OCI-LY7 (cell line): ENCODE results near the gene SERINC5. TPM values are rescaled to one million over a fixed set of nuclear protein-coding genes. Genes with fewer than 3 reads are reported as not detected.
"Not testable (repeated sequence)": the region's sequence is repeated elsewhere in the genome, so short reads cannot be mapped to it uniquely, and the experiment has no call there.

ENCODE experiments used
- BruUV-seq: library from RNA; stranded (reverse); fragments of 400-500 nt; replicated peaks from 2 replicates; lab custom pipeline; 2021; lab: Mats Ljungman, UMichigan
- CTCF ChIA-PET: fragments of 300-600 bp; sonication (Branson Sonifier 250); formaldehyde crosslinking; loops from one replicate; lab custom pipeline; 2022; ENCODE audit warnings: antibody characterized with exemption; ENCODE audit not compliant: unreplicated experiment; lab: Charles Lee
- POLR2A ChIA-PET: fragments of 300-600 bp; sonication (Branson Sonifier 250); formaldehyde crosslinking; loops from one replicate; lab custom pipeline; 2022; ENCODE audit warnings: antibody characterized with exemption; lab: Charles Lee
- DNase-seq: peaks from one replicate; pipeline ENCODE4 v3.0.0-alpha.2; 2015; ENCODE audit warnings: low spot score
- H2AFZ ChIP-seq: fragments of 200-600 bp; sonication (generic), shearing (Covaris generic); 2 replicates; pipeline ENCODE4 v1.6.1; 2014; ENCODE audit warnings: mild to moderate bottlenecking, antibody characterized with exemption, low read length, moderate library complexity
- H3K27ac ChIP-seq: fragments of 200-600 bp; sonication (generic); 2 replicates; pipeline ENCODE4 v1.5.1; 2014; ENCODE audit warnings: mixed run types, low read depth, mild to moderate bottlenecking, moderate library complexity, low read length, inconsistent platforms; ENCODE audit not compliant: poor library complexity, severe bottlenecking
- H3K36me3 ChIP-seq: fragments of 200-600 bp; sonication (generic); 2 replicates; pipeline ENCODE4 v1.6.1; 2014; ENCODE audit warnings: mild to moderate bottlenecking, antibody characterized with exemption, low read length, moderate library complexity, mixed read lengths; ENCODE audit not compliant: insufficient read depth
- H3K4me1 ChIP-seq: fragments of 200-600 bp; sonication (generic); 2 replicates; pipeline ENCODE4 v1.5.1; 2014; ENCODE audit warnings: mild to moderate bottlenecking, low read length; ENCODE audit not compliant: insufficient read depth, poor library complexity, severe bottlenecking
- H3K4me2 ChIP-seq: fragments of 200-600 bp; sonication (generic); 2 replicates; pipeline ENCODE4 v1.6.1; 2014; ENCODE audit warnings: mild to moderate bottlenecking, low read length
- H3K4me3 ChIP-seq: fragments of 200-600 bp; sonication (generic); 2 replicates; pipeline ENCODE4 v1.5.1; 2014; ENCODE audit warnings: mild to moderate bottlenecking, low read depth, low read length; ENCODE audit not compliant: poor library complexity, severe bottlenecking
- H3K79me2 ChIP-seq: fragments of 200-600 bp; sonication (generic); 2 replicates; pipeline ENCODE4 v1.6.1; 2016; ENCODE audit warnings: low read depth, mild to moderate bottlenecking, low read length, moderate library complexity, mixed read lengths; ENCODE audit not compliant: insufficient read depth
- H3K9me2 ChIP-seq: fragments of 200-600 bp; sonication (generic); 2 replicates; pipeline ENCODE4 v1.6.1; 2016; ENCODE audit warnings: mild to moderate bottlenecking, low read length, mixed read lengths; ENCODE audit not compliant: insufficient read depth
- H3K9me3 ChIP-seq: fragments of 200-600 bp; sonication (generic); 2 replicates; pipeline ENCODE4 v1.6.1; 2014; ENCODE audit warnings: mild to moderate bottlenecking, mixed run types, low read length, mixed read lengths
- H4K20me1 ChIP-seq: fragments of 200-600 bp; sonication (generic); 2 replicates; pipeline ENCODE4 v1.6.1; 2014; ENCODE audit warnings: mild to moderate bottlenecking, antibody characterized with exemption, low read length, moderate library complexity, mixed read lengths; ENCODE audit not compliant: insufficient read depth
- CTCF ChIP-seq: fragments of 200-600 bp; sonication (generic); conservative IDR thresholded peaks from 2 replicates; pipeline ENCODE4 v1.5.1; 2014; ENCODE audit warnings: mild to moderate bottlenecking, antibody characterized with exemption, low read length, moderate library complexity, mixed read lengths
- EZH2phosphoT487 ChIP-seq: fragments of 200-600 bp; sonication (generic); IDR thresholded peaks from 2 replicates; pipeline ENCODE4 v1.6.1; 2018; ENCODE audit warnings: low read depth, borderline replicate concordance, mild to moderate bottlenecking, mixed run types, antibody characterized with exemption, low read length, moderate library complexity, mixed read lengths
- intact Hi-C: fragments of 100-400 bp; cut with micrococcal nuclease; formaldehyde crosslinking; loops from one replicate; pipeline ENCODE4 v1.10.0; 2022; ENCODE audit not compliant: unreplicated experiment
- total RNA-seq, 2 experiments: library from RNA; depleted of rRNA in 1 of 2; stranded (reverse); fragments of >200 nt in 1 of 2; shearing (Covaris generic) in 1 of 2; gene quantifications; 2 replicates each; pipeline ENCODE4 v1.2.3, GENCODE V29; 2014 to 2022

SERINC5 gene
- total RNA-seq, 2 experiments from 2014 or later, result 31.2 to 87.9 TPM

DNA sequence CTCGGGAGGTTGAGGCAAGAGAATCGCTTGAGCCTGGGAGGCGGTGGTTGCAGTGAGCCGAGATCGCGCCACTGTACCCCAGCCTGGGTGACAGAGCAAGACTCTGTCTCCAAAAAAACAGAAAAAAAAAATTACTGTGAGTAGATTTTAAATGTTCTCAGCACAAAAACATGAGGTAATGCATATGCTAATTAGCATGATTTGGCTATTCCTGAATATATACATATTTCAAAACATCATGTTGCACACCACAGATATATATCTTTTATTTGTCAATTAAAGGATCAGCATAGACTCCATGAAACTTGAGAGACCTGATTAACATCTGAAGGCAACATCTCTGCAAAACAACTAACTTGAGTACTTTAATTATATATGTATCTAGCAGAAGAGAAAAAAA is 117.4 kb downstream of the SERINC5 start:
- no peaks in the 10 kb centered on the region for H3K9me3 ChIP-seq
- CTCF ChIA-PET, result no interaction called here
- BruUV-seq, result no TSS peak

GRCh38 chr5:80136798-80137197 is 119.0 kb downstream of the SERINC5 start:
- CTCF ChIA-PET, BruUV-seq, H2AFZ ChIP-seq, H3K4me3 ChIP-seq, H4K20me1 ChIP-seq, H3K79me2 ChIP-seq, DNase-seq, H3K9me3 ChIP-seq, H3K9me2 ChIP-seq: not testable (repeated sequence)
- POLR2A ChIA-PET, result interaction anchor here (0.7 to 1.0 kb wide), 2 partner anchors 10 to 48 kb away, joined by 3 to 4 read pairs; no protein-coding TSS in a partner anchor
- Histone ChIP-seq H3K36me3 (peaks cover 30% of the 10 kb centered on the region), H3K27ac (peak overlapping the region; percentile 6), H3K4me2 (peak overlapping the region; percentile 48), H3K4me1 (peaks cover 19% of the 10 kb centered on the region)
- intact Hi-C loops, result loop anchor here (1.0 kb wide), 1 partner anchor 139 kb away; no protein-coding TSS in a partner anchor

More for the DNA sequence above, 117.4 kb downstream of the SERINC5 start:
- Histone ChIP-seq H3K9me2 (no peaks in the 10 kb centered on the region), H3K4me2 (no peak overlapping the region), H3K36me3 (peaks cover 46% of the 10 kb centered on the region), H3K4me3 (no peak overlapping the region), H3K79me2 (no peaks in the 10 kb centered on the region), H3K27ac (no peak overlapping the region), H4K20me1 (no peaks in the 10 kb centered on the region), H2AFZ (no peak overlapping the region), H3K4me1 (peaks cover 36% of the 10 kb centered on the region)
- intact Hi-C loops, result no loop called here
- POLR2A ChIA-PET, result interaction anchor here (0.6 to 1.5 kb wide), 4 partner anchors 11 to 134 kb away, joined by 3 to 5 read pairs (median 3); no protein-coding TSS in a partner anchor
- TF ChIP-seq CTCF (no peak), EZH2phosphoT487 (no peak)
- DNase-seq, result no peak

DNA sequence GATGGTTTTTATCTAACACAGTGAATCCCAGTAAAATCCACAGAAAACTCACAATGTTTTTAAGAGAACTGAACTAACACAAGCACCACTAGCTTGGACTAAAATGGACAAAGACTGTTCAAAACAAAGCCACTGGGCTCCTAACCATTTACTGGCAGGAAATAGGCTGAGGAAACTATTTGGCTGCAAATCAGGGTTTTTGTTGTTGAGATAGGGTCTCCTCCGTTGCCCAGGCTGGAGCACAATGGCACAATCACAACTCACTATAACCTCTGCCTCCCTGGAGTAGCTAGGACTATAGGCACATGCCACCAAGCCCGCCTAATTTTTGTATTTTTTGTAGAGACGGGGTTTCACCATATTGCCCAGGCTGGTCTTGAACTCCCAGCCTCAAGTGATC is 121.0 kb downstream of the SERINC5 start:
- Histone ChIP-seq H3K9me2 (no peaks in the 10 kb centered on the region), H3K9me3 (0 out of 2 replicates have a peak, but pooled peaks cover 5% of the 10 kb centered on the region), H3K4me1 (peaks cover 14% of the 10 kb centered on the region), H3K36me3 (peaks cover 20% of the 10 kb centered on the region), H2AFZ (no peak overlapping the region), H3K79me2 (no peaks in the 10 kb centered on the region), H4K20me1 (no peaks in the 10 kb centered on the region), H3K4me2 (no peak overlapping the region), H3K4me3 (no peak overlapping the region), H3K27ac (no peak overlapping the region)
- POLR2A ChIA-PET, result interaction anchor here (0.5 to 1.2 kb wide), 2 partner anchors 141 to 684 kb away, joined by 3 to 4 read pairs; no protein-coding TSS in a partner anchor
- BruUV-seq, result no TSS peak
- intact Hi-C loops, result no loop called here
- no peak for TF ChIP-seq CTCF
- no peak for TF ChIP-seq EZH2phosphoT487
- CTCF ChIA-PET, result no interaction called here
- no peak for DNase-seq
